Neural cell (in vitro differentiated cells): ENCODE results near the gene TRPM3.

ENCODE experiments used
- CTCF ChIP-seq: fragments of 450-650 bp; IDR thresholded peaks from 2 replicates; pipeline ENCODE4 v1.5.1; 2014; ENCODE audit warnings: antibody characterized with exemption, mild to moderate bottlenecking, moderate library complexity; ENCODE audit not compliant: poor library complexity, severe bottlenecking
- POLR2AphosphoS5 ChIP-seq: IDR thresholded peaks from 2 replicates; pipeline ENCODE4 v1.6.1; 2012
- SMC3 ChIP-seq: fragments of 450-650 bp; conservative IDR thresholded peaks from 2 replicates; pipeline ENCODE4 v1.6.1; 2014; ENCODE audit warnings: antibody characterized with exemption, mild to moderate bottlenecking, moderate library complexity; ENCODE audit not compliant: poor library complexity

DNA sequence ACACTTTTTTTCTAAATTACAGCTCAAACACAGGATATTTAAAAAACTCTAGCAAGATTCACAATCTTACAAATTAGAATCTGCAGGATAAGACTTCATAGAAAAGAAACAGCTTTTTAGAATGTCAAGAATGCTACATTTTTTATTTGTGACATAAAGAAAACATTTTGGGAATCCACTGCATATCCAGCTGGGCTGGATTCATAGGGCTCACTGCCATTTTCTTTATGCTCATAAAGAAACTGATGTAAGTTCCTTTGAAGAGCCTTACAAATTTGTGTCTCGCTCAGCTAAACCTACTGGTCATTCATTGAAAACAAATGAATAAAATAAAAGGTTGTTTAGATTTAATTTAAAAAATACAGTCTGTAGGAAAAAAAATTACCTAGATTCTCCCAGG, 332.3 kb downstream of the TRPM3 start:
- no peak for TF ChIP-seq POLR2AphosphoS5
- no peak for TF ChIP-seq SMC3
- TF ChIP-seq CTCF, result no peak
